Stimulated activated CD4-positive, alpha-beta T cell treated with anti-CD3 and anti-CD28 coated beads, Interleukin-12 subunit alpha, Interleukin-12 subunit beta, amount 100 ng/mL, for 48 hours (primary cell): ENCODE results near the gene MARCHF2.

ENCODE experiments used
- DNase-seq, 3 donors: peaks; one replicate each; pipeline ENCODE4 v3.0.0-alpha.2; 2020; ENCODE audit warnings: low read depth in 2 of 3, low spot score in 1 of 3

The MARCHF2 gene

GRCh38 chr19:8451885-8452284 is 38.8 kb downstream of the MARCHF2 start:
- DNase-seq = no peak

GRCh38 chr19:8452446-8453123 is 39.5 kb downstream of the MARCHF2 start:
- DNase-seq = no peak

- DNase-seq = no peak
Observed at GRCh38 chr19:8453616-8454015, 40.5 kb downstream of the MARCHF2 start.

- DNase-seq = no peak
Observed at GRCh38 chr19:8454218-8454617, 41.1 kb downstream of the MARCHF2 start.

- DNase-seq = no peak
Observed at GRCh38 chr19:8455018-8455417, 41.9 kb downstream of the MARCHF2 start.

- DNase-seq = no peak
Observed at GRCh38 chr19:8456064-8456463, 43.0 kb downstream of the MARCHF2 start.

- DNase-seq = no peak
Observed at GRCh38 chr19:8457209-8457608, 44.1 kb downstream of the MARCHF2 start.

- no peak for DNase-seq
Observed at GRCh38 chr19:8457827-8458226, 44.7 kb downstream of the MARCHF2 start.

- no peak for DNase-seq
Observed at GRCh38 chr19:8458380-8458779, 45.3 kb downstream of the MARCHF2 start.

- DNase-seq = no peak
Observed at GRCh38 chr19:8459095-8459494, 46.0 kb downstream of the MARCHF2 start.

- DNase-seq = no peak
Observed at GRCh38 chr19:8459520-8460270, 46.6 kb downstream of the MARCHF2 start.

- no peak for DNase-seq
Observed at GRCh38 chr19:8460516-8461298, 47.6 kb downstream of the MARCHF2 start.

GRCh38 chr19:8461376-8461775 is 48.3 kb downstream of the MARCHF2 start:
- no peak for DNase-seq

GRCh38 chr19:8461891-8462290 is 48.8 kb downstream of the MARCHF2 start:
- DNase-seq = no peak

GRCh38 chr19:8462571-8462970 is 49.5 kb downstream of the MARCHF2 start:
- no peak for DNase-seq

- no peak for DNase-seq
Observed at GRCh38 chr19:8463365-8463764, 50.3 kb downstream of the MARCHF2 start.

- DNase-seq = no peak
Observed at GRCh38 chr19:8466018-8466417, 52.9 kb downstream of the MARCHF2 start.

GRCh38 chr19:8468124-8468523 is 55.0 kb downstream of the MARCHF2 start:
- DNase-seq = no peak

- no peak for DNase-seq
Observed at GRCh38 chr19:8468761-8469373, 55.8 kb downstream of the MARCHF2 start.

- DNase-seq = no peak
Observed at GRCh38 chr19:8469613-8470368, 56.7 kb downstream of the MARCHF2 start.
